ENCODE results near the gene GTF2A1L. TPM values are rescaled to one million over a fixed set of nuclear protein-coding genes. Genes with fewer than 3 reads are reported as not detected.

GTF2A1L gene
- total and polyA plus RNA-seq, 4 experiments from 2014 or later: not detected

GRCh38 chr2:48723129-48723528 lies 105.5 kb downstream of the GTF2A1L start:
- no peak overlapping the region for H3K27ac Mint-ChIP-seq
- POLR2A ChIA-PET (ENCODE audit: partially characterized antibody): no interaction called here
- H3K4me3 Mint-ChIP-seq: no peak overlapping the region
- H3K36me3 Mint-ChIP-seq: no peaks in the 10 kb centered on the region
- no peak overlapping the region for H3K4me3 ChIP-seq (ENCODE audit: low read length in 2 of 2)
- no peaks in the 10 kb centered on the region for H3K4me1 ChIP-seq (ENCODE audit: insufficient read depth, low read length)
- no peaks in the 10 kb centered on the region for H3K4me1 Mint-ChIP-seq
- H3K27me3 Mint-ChIP-seq: peaks cover 1 to 3% of the 10 kb centered on the region in 2 donors
- no peaks in the 10 kb centered on the region for H3K27me3 ChIP-seq (ENCODE audit: insufficient read depth, low read length)
- H3K9me3 Mint-ChIP-seq: no peaks in the 10 kb centered on the region
- H3K27ac ChIP-seq (ENCODE audit: low read depth, low read length): no peak overlapping the region
- no peaks in the 10 kb centered on the region for H3K9me3 ChIP-seq (ENCODE audit: control insufficient read depth in 1 of 2, low read length in 2 of 2)
- CTCF ChIA-PET (ENCODE audit: partially characterized antibody): no interaction called here
- no peaks in the 10 kb centered on the region for H3K36me3 ChIP-seq (ENCODE audit: insufficient read depth, low read length)
- DNase-seq: no peak
- intact Hi-C loops (cut with micrococcal nuclease): no loop called here

GRCh38 chr2:48724278-48724677 lies 106.6 kb downstream of the GTF2A1L start:
- Mint-ChIP-seq H3K9me3 (no peaks in the 10 kb centered on the region), H3K4me1 (no peaks in the 10 kb centered on the region), H3K4me3 (no peak overlapping the region), H3K36me3 (no peaks in the 10 kb centered on the region), H3K27ac (no peak overlapping the region), H3K27me3 (peaks cover 1 to 3% of the 10 kb centered on the region in 2 donors)
- Histone ChIP-seq H3K27ac (ENCODE audit: low read depth, low read length) (no peak overlapping the region), H3K27me3 (ENCODE audit: insufficient read depth, low read length) (no peaks in the 10 kb centered on the region), H3K36me3 (ENCODE audit: insufficient read depth, low read length) (no peaks in the 10 kb centered on the region), H3K4me3 (ENCODE audit: low read length in 2 of 2) (no peak overlapping the region), H3K4me1 (ENCODE audit: insufficient read depth, low read length) (no peaks in the 10 kb centered on the region), H3K9me3 (ENCODE audit: control insufficient read depth in 1 of 2, low read length in 2 of 2) (no peaks in the 10 kb centered on the region)
- no peak for DNase-seq
- ChIA-PET POLR2A (ENCODE audit: partially characterized antibody) (no interaction called here), CTCF (ENCODE audit: partially characterized antibody) (no interaction called here)
- intact Hi-C loops (cut with micrococcal nuclease): no loop called here

- Histone ChIP-seq H3K4me1 (ENCODE audit: insufficient read depth, low read length) (no peaks in the 10 kb centered on the region), H3K27ac (ENCODE audit: low read depth, low read length) (no peak overlapping the region), H3K4me3 (ENCODE audit: low read length in 2 of 2) (no peak overlapping the region), H3K36me3 (ENCODE audit: insufficient read depth, low read length) (no peaks in the 10 kb centered on the region), H3K9me3 (ENCODE audit: control insufficient read depth in 1 of 2, low read length in 2 of 2) (no peaks in the 10 kb centered on the region), H3K27me3 (ENCODE audit: insufficient read depth, low read length) (no peaks in the 10 kb centered on the region)
- POLR2A ChIA-PET (ENCODE audit: partially characterized antibody): no interaction called here
- H3K4me1 Mint-ChIP-seq: no peaks in the 10 kb centered on the region
- no peaks in the 10 kb centered on the region for H3K27me3 Mint-ChIP-seq
- DNase-seq: no peak
- no peak overlapping the region for H3K27ac Mint-ChIP-seq
- intact Hi-C loops (cut with micrococcal nuclease): no loop called here
- H3K4me3 Mint-ChIP-seq: no peak overlapping the region
- H3K9me3 Mint-ChIP-seq: no peaks in the 10 kb centered on the region
- H3K36me3 Mint-ChIP-seq: no peaks in the 10 kb centered on the region
- CTCF ChIA-PET (ENCODE audit: partially characterized antibody): no interaction called here
Observed at GRCh38 chr2:48725696-48726494, 108.2 kb downstream of the GTF2A1L start.

DNA sequence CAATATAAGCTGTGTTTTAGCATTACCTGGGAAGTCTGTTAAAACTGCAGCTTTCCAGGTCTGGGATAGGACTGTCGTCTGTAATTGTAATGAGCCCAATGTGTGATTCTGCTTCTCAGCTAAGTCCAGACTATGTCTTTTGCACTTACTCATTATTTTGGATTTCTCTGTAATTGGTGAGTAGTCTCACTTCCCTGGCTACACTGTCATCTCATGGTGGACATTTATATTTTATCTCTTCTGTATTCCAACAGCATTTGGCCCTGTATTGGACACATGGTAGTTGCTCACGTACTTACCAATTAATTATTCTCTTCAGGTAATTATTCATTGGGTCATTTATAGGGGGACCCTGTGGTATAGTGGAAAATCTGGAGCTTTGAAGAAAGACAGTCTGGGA lies 109.9 kb downstream of the GTF2A1L start:
- Histone ChIP-seq H3K27me3 (ENCODE audit: insufficient read depth, low read length) (no peaks in the 10 kb centered on the region), H3K4me3 (ENCODE audit: low read length in 2 of 2) (no peak overlapping the region), H3K27ac (ENCODE audit: low read depth, low read length) (no peak overlapping the region), H3K4me1 (ENCODE audit: insufficient read depth, low read length) (no peaks in the 10 kb centered on the region), H3K36me3 (ENCODE audit: insufficient read depth, low read length) (no peaks in the 10 kb centered on the region), H3K9me3 (ENCODE audit: control insufficient read depth in 1 of 2, low read length in 2 of 2) (no peaks in the 10 kb centered on the region)
- no peak overlapping the region for H3K4me3 Mint-ChIP-seq
- POLR2A ChIA-PET (ENCODE audit: partially characterized antibody): no interaction called here
- H3K9me3 Mint-ChIP-seq: peaks cover 0 to 2% (median 0%) of the 10 kb centered on the region in 8 donors
- intact Hi-C loops (cut with micrococcal nuclease): no loop called here
- H3K36me3 Mint-ChIP-seq: no peaks in the 10 kb centered on the region
- no peak for DNase-seq
- peaks cover 0 to 3% of the 10 kb centered on the region in 2 donors for H3K27me3 Mint-ChIP-seq
- CTCF ChIA-PET (ENCODE audit: partially characterized antibody): interaction anchor here (1.0 kb wide), 1 partner anchor 128 kb away, joined by 3 read pairs; no protein-coding TSS in a partner anchor
- H3K4me1 Mint-ChIP-seq: no peaks in the 10 kb centered on the region
- no peak overlapping the region for H3K27ac Mint-ChIP-seq

GRCh38 chr2:48728295-48728694 lies 110.6 kb downstream of the GTF2A1L start:
- Histone ChIP-seq H3K36me3 (ENCODE audit: insufficient read depth, low read length) (no peaks in the 10 kb centered on the region), H3K27me3 (ENCODE audit: insufficient read depth, low read length) (no peaks in the 10 kb centered on the region), H3K4me3 (ENCODE audit: low read length in 2 of 2) (no peak overlapping the region), H3K9me3 (ENCODE audit: control insufficient read depth in 1 of 2, low read length in 2 of 2) (no peaks in the 10 kb centered on the region), H3K4me1 (ENCODE audit: insufficient read depth, low read length) (no peaks in the 10 kb centered on the region), H3K27ac (ENCODE audit: low read depth, low read length) (no peak overlapping the region)
- CTCF ChIA-PET (ENCODE audit: partially characterized antibody): interaction anchor here (1.1 kb wide), 1 partner anchor 9 kb away, joined by 4 read pairs; no protein-coding TSS in a partner anchor
- POLR2A ChIA-PET (ENCODE audit: partially characterized antibody): no interaction called here
- Mint-ChIP-seq H3K36me3 (no peaks in the 10 kb centered on the region), H3K4me1 (no peaks in the 10 kb centered on the region), H3K27ac (no peak overlapping the region), H3K9me3 (peaks cover 0 to 2% (median 0%) of the 10 kb centered on the region in 8 donors), H3K4me3 (no peak overlapping the region), H3K27me3 (peaks cover 0 to 5% of the 10 kb centered on the region in 2 donors)
- no peak for DNase-seq
- intact Hi-C loops (cut with micrococcal nuclease): no loop called here

DNA sequence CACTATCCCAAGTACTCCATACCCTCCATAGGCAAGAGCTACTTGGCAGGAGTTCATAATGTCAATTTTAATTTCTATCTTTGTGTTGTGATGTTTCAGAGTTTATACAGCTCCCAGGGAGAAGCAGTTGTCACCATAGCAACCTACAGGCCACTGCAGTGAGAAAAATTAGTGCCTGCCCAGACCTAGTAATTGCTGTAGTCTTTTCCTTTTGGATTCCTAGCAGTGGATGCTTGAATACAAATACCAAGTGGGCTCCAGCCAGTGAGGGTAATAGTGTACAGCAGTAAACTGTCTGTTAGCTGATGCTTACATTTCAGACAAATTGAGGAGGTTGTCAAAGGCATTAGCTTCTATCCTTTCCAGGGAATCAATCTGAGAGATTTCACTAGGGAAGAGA lies 111.2 kb downstream of the GTF2A1L start:
- ChIA-PET CTCF (ENCODE audit: partially characterized antibody) (interaction anchor here (0.6 to 1.1 kb wide), 2 partner anchors 9 to 696 kb away, joined by 3 to 4 read pairs; no protein-coding TSS in a partner anchor), POLR2A (ENCODE audit: partially characterized antibody) (no interaction called here)
- H3K36me3 ChIP-seq (ENCODE audit: insufficient read depth, low read length): no peaks in the 10 kb centered on the region
- H3K4me3 Mint-ChIP-seq: no peak overlapping the region
- intact Hi-C loops (cut with micrococcal nuclease): no loop called here
- no peaks in the 10 kb centered on the region for H3K27me3 ChIP-seq (ENCODE audit: insufficient read depth, low read length)
- H3K9me3 Mint-ChIP-seq: peaks cover 0 to 2% (median 0%) of the 10 kb centered on the region in 8 donors
- H3K4me3 ChIP-seq (ENCODE audit: low read length in 2 of 2): no peak overlapping the region
- no peaks in the 10 kb centered on the region for H3K4me1 Mint-ChIP-seq
- H3K27ac Mint-ChIP-seq: no peak overlapping the region
- H3K36me3 Mint-ChIP-seq: no peaks in the 10 kb centered on the region
- H3K4me1 ChIP-seq (ENCODE audit: insufficient read depth, low read length): no peaks in the 10 kb centered on the region
- peaks cover 0 to 5% of the 10 kb centered on the region in 2 donors for H3K27me3 Mint-ChIP-seq
- no peaks in the 10 kb centered on the region for H3K9me3 ChIP-seq (ENCODE audit: control insufficient read depth in 1 of 2, low read length in 2 of 2)
- H3K27ac ChIP-seq (ENCODE audit: low read depth, low read length): no peak overlapping the region
- no peak for DNase-seq

Measured in CD4-positive, alpha-beta memory T cell (primary cell).